Astrocyte (in vitro differentiated cells and primary cell): ENCODE data around the gene NELFA. TPM values are rescaled to one million over a fixed set of nuclear protein-coding genes. Genes with fewer than 3 reads are reported as not detected.

ENCODE experiments used
- DNase-seq: peaks from one replicate; pipeline ENCODE4 v3.0.0-alpha.2; 2010; ENCODE audit warnings: low read depth
- FAIRE-seq: peaks from 2 replicates; lab custom pipeline; 2011; peaks lifted over from hg19 to GRCh38; lab: Jason Lieb, UNC
- H2AFZ ChIP-seq: 2 replicates; pipeline ENCODE4 v1.6.0; 2012; ENCODE audit warnings: low read depth, low read length, inconsistent platforms
- H3K27ac ChIP-seq: 2 replicates; pipeline ENCODE4 v1.5.1; 2011; ENCODE audit warnings: low read depth, low read length, inconsistent platforms
- H3K27me3 ChIP-seq: 2 replicates; pipeline ENCODE4 v1.6.0; 2011; ENCODE audit warnings: low read length, inconsistent platforms; ENCODE audit not compliant: insufficient read depth
- H3K36me3 ChIP-seq: 2 replicates; pipeline ENCODE4 v1.5.1; 2011; ENCODE audit warnings: low read length, inconsistent platforms; ENCODE audit not compliant: insufficient read depth
- H3K4me1 ChIP-seq: 2 replicates; pipeline ENCODE4 v1.5.1; 2011; ENCODE audit warnings: low read length, inconsistent platforms; ENCODE audit not compliant: insufficient read depth
- H3K4me2 ChIP-seq: 2 replicates; pipeline ENCODE4 v1.6.0; 2012; ENCODE audit warnings: low read length, inconsistent platforms
- H3K4me3 ChIP-seq: 2 replicates; pipeline ENCODE4 v1.5.1; 2011; ENCODE audit warnings: low read depth, mild to moderate bottlenecking, low read length, inconsistent platforms; ENCODE audit not compliant: insufficient read depth
- H3K79me2 ChIP-seq: 2 replicates; pipeline ENCODE4 v1.6.0; 2012; ENCODE audit warnings: mild to moderate bottlenecking, low read length, inconsistent platforms; ENCODE audit not compliant: insufficient read depth
- H3K9ac ChIP-seq: 2 replicates; pipeline ENCODE4 v1.6.0; 2012; ENCODE audit warnings: mild to moderate bottlenecking, low read length, inconsistent platforms
- H3K9me3 ChIP-seq: 2 replicates; pipeline ENCODE4 v1.5.1; 2012; ENCODE audit warnings: low read depth, mild to moderate bottlenecking, low read length, inconsistent platforms; ENCODE audit not compliant: insufficient read depth
- H4K20me1 ChIP-seq: 2 replicates; pipeline ENCODE4 v1.6.0; 2012; ENCODE audit warnings: low read length, inconsistent platforms; ENCODE audit not compliant: insufficient read depth
- H3K27ac Mint-ChIP-seq: one replicate; pipeline ENCODE4 v1.8.0; 2021; ENCODE audit warnings: mild to moderate bottlenecking, mixed read lengths; ENCODE audit not compliant: unreplicated experiment
- H3K27me3 Mint-ChIP-seq: one replicate; pipeline ENCODE4 v1.8.0; 2021; ENCODE audit warnings: low read depth, mixed read lengths; ENCODE audit not compliant: unreplicated experiment
- H3K36me3 Mint-ChIP-seq: one replicate; pipeline ENCODE4 v1.8.0; 2021; ENCODE audit warnings: low read depth, mixed read lengths; ENCODE audit not compliant: unreplicated experiment
- H3K4me1 Mint-ChIP-seq: one replicate; pipeline ENCODE4 v1.8.0; 2021; ENCODE audit warnings: low read depth, mixed read lengths; ENCODE audit not compliant: unreplicated experiment
- H3K4me3 Mint-ChIP-seq: one replicate; pipeline ENCODE4 v1.8.0; 2021; ENCODE audit warnings: mild to moderate bottlenecking, moderate library complexity, mixed read lengths; ENCODE audit not compliant: unreplicated experiment
- H3K9me3 Mint-ChIP-seq: one replicate; pipeline ENCODE4 v1.8.0; 2021; ENCODE audit warnings: mild to moderate bottlenecking, mixed read lengths; ENCODE audit not compliant: unreplicated experiment
- CTCF ChIP-seq: IDR thresholded peaks from 2 replicates; pipeline ENCODE4 v1.5.1; 2011; ENCODE audit warnings: low read depth, mild to moderate bottlenecking, inconsistent platforms, low read length, moderate library complexity; ENCODE audit not compliant: insufficient read depth
- EZH2 ChIP-seq: IDR thresholded peaks from 2 replicates; pipeline ENCODE4 v1.6.1; 2012; ENCODE audit warnings: mild to moderate bottlenecking, low read length, inconsistent platforms; ENCODE audit not compliant: insufficient read depth
- total RNA-seq: library from RNA; stranded (reverse); gene quantifications from 2 replicates; pipeline ENCODE4 v1.2.1, GENCODE V29; 2021

The NELFA gene
- total RNA-seq, 1 donor from 2014 or later: 24.5 TPM

DNA sequence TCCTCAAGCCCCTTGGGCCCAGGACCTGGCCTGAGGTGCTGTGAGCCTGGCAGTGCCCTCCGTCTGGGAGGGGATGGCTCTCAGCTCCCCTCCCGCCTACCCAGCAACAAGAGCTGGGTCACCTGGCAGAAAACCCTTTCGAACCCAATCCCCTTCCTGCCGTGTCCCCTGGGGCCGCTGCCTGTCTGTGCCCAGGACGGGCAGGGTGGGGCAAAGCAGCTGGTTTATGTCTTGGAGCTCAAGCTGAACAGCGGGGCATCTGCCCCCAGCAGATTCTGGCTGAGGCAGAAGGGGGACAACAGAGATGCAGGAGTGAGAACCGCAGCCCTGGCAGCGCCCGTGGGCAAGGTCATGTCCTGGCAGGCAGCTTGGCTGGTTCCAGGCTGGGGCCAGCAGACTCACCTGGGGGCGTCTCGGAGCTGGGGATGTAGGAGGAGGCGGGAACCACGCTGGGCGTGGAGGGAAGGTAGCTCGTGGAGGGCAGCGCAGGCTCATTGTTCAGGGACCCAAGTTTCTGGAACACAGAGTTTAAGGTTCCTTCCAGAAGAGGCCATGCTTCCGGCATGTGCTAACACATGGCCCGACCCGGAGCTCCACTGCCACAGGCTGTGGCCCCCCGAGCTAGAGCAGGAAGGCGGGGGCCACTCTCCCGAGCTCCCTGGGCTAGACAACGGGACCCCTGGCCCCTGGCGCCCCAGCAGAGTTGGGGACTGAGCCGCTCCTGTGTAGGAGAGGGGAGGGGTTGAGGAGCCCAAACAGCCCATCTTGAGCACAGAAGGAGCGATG is 24.2 kb downstream of the NELFA start:
- H3K27me3 Mint-ChIP-seq: no peaks in the 10 kb centered on the region
- H3K4me1 Mint-ChIP-seq: no peaks in the 10 kb centered on the region
- DNase-seq: no peak
- no peak for TF ChIP-seq EZH2
- TF ChIP-seq CTCF: no peak
- no peak overlapping the region for H2AFZ ChIP-seq
- peaks cover 13% of the 10 kb centered on the region for H3K36me3 Mint-ChIP-seq
- no peak overlapping the region for H3K4me3 ChIP-seq
- no peak overlapping the region for H3K27ac ChIP-seq
- no peaks in the 10 kb centered on the region for H3K9me3 ChIP-seq
- FAIRE-seq: no peak
- H4K20me1 ChIP-seq: peaks cover 14% of the 10 kb centered on the region
- H3K9ac ChIP-seq: no peak overlapping the region
- no peaks in the 10 kb centered on the region for H3K4me1 ChIP-seq
- no peak overlapping the region for H3K4me3 Mint-ChIP-seq
- no peaks in the 10 kb centered on the region for H3K27me3 ChIP-seq
- no peaks in the 10 kb centered on the region for H3K9me3 Mint-ChIP-seq
- no peak overlapping the region for H3K4me2 ChIP-seq
- H3K36me3 ChIP-seq: peaks cover 22% of the 10 kb centered on the region
- no peak overlapping the region for H3K27ac Mint-ChIP-seq
- H3K79me2 ChIP-seq: peaks cover 4% of the 10 kb centered on the region

GRCh38 chr4:1983846-1984405 is 24.8 kb downstream of the NELFA start:
- H3K4me1 ChIP-seq: no peaks in the 10 kb centered on the region
- peaks cover 14% of the 10 kb centered on the region for H4K20me1 ChIP-seq
- H3K27me3 ChIP-seq: no peaks in the 10 kb centered on the region
- H2AFZ ChIP-seq: no peak overlapping the region
- H3K36me3 ChIP-seq: peaks cover 21% of the 10 kb centered on the region
- DNase-seq (no peak), FAIRE-seq (no peak)
- peaks cover 4% of the 10 kb centered on the region for H3K79me2 ChIP-seq
- no peak overlapping the region for H3K27ac ChIP-seq
- H3K4me2 ChIP-seq: no peak overlapping the region
- no peak overlapping the region for H3K9ac ChIP-seq
- no peak overlapping the region for H3K4me3 Mint-ChIP-seq
- no peaks in the 10 kb centered on the region for H3K9me3 ChIP-seq
- H3K27me3 Mint-ChIP-seq: no peaks in the 10 kb centered on the region
- H3K4me1 Mint-ChIP-seq: no peaks in the 10 kb centered on the region
- no peak overlapping the region for H3K4me3 ChIP-seq
- TF ChIP-seq CTCF: no peak
- no peak for TF ChIP-seq EZH2
- no peaks in the 10 kb centered on the region for H3K9me3 Mint-ChIP-seq
- peaks cover 8% of the 10 kb centered on the region for H3K36me3 Mint-ChIP-seq
- no peak overlapping the region for H3K27ac Mint-ChIP-seq
